Glutamatergic neuron (in vitro differentiated cells): Measurements from ENCODE around the gene ATG16L2. TPM values are rescaled to one million over a fixed set of nuclear protein-coding genes. Genes with fewer than 3 reads are reported as not detected.

ENCODE experiments used
- DNase-seq: peaks from one replicate; pipeline ENCODE4 v3.0.0; 2022
- H3K27ac Mint-ChIP-seq: one replicate; pipeline ENCODE4 v1.8.0; 2020; ENCODE audit warnings: mild to moderate bottlenecking, mixed read lengths, inconsistent platforms; ENCODE audit not compliant: unreplicated experiment
- H3K27me3 Mint-ChIP-seq: one replicate; pipeline ENCODE4 v1.8.0; 2020; ENCODE audit warnings: mild to moderate bottlenecking, moderate library complexity, mixed read lengths, inconsistent platforms; ENCODE audit not compliant: unreplicated experiment
- H3K36me3 Mint-ChIP-seq: one replicate; pipeline ENCODE4 v1.8.0; 2020; ENCODE audit warnings: mild to moderate bottlenecking, mixed read lengths, inconsistent platforms; ENCODE audit not compliant: unreplicated experiment
- H3K4me1 Mint-ChIP-seq: one replicate; pipeline ENCODE4 v1.8.0; 2020; ENCODE audit warnings: mild to moderate bottlenecking, low read depth, mixed read lengths, inconsistent platforms; ENCODE audit not compliant: unreplicated experiment
- H3K4me3 Mint-ChIP-seq: one replicate; pipeline ENCODE4 v1.8.0; 2020; ENCODE audit warnings: mild to moderate bottlenecking, mixed read lengths, inconsistent platforms; ENCODE audit not compliant: unreplicated experiment
- H3K9me3 Mint-ChIP-seq: one replicate; pipeline ENCODE4 v1.8.0; 2020; ENCODE audit warnings: mild to moderate bottlenecking, moderate library complexity, mixed read lengths, inconsistent platforms; ENCODE audit not compliant: unreplicated experiment
- CTCF ChIP-seq: fragments of 200-600 bp; sonication (generic); IDR thresholded peaks from one replicate; pipeline ENCODE4 v1.5.0; 2021; ENCODE audit not compliant: partially characterized antibody, unreplicated experiment
- total RNA-seq: library from RNA; stranded (reverse); fragmentation: NEBNext Ultra II Directional; extraction: Animal tissue kit (Norgen Biotek cat#: 25700); gene quantifications from one replicate; pipeline ENCODE4 v1.2.1, GENCODE V29; 2021; ENCODE audit not compliant: unreplicated experiment

The ATG16L2 gene
- total RNA-seq, 1 donor from 2014 or later: 6.9 TPM

DNA sequence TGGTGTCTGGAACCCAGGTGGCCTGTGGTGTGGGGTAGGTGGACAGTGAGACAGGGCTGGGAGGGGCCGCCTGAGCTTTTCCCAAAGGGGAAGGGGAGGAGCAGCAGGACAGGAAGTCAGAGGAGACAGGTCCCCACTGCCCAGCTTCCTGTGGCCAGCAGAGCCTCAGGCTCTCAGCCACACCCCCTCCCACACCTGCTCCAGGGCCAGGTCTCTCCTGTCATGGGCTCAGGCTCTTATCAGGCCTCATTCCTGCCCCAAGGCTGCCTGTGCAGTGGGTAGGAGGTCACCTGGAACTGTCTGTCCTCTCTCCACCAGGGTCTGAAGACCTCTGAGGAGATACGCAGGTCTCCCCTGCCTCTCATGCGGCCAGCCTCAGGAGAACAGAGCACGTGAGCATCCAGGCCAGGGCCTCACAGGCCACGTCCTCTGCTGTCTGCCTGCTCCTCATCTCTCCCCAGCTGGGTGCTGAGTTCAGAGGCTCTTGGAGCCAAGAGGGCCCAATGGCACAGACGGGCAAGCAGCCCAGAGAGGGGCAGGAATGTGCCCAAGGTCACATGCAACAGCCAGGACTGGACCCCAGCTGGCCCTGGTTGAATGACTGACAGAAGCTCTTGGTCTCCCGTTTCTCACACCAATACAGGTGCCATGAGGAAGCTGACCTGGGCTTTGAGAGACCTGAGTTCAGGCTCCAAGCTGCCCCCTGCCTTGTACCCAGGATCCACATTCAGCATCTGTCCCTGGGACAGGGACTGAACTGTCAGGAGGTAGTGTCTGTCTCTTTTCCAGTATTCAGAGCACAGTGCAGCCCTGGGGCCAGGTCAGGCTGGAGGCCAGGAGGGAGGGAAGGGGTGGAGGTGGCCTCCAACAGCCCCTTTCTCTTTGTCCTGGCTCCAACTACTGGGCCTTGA, 37.1 kb upstream of the ATG16L2 start:
- no peak for DNase-seq
- Mint-ChIP-seq H3K4me3 (no peak overlapping the region), H3K36me3 (no peaks in the 10 kb centered on the region), H3K27me3 (peaks cover 10% of the 10 kb centered on the region), H3K9me3 (peaks cover 7% of the 10 kb centered on the region), H3K4me1 (peaks cover 18% of the 10 kb centered on the region), H3K27ac (no peak overlapping the region)
- no peak for TF ChIP-seq CTCF

GRCh38 chr11:72777755-72778278, 36.4 kb upstream of the ATG16L2 start:
- no peak overlapping the region for H3K4me3 Mint-ChIP-seq
- DNase-seq: no peak
- no peak overlapping the region for H3K27ac Mint-ChIP-seq
- H3K4me1 Mint-ChIP-seq: peaks cover 14% of the 10 kb centered on the region
- peaks cover 6% of the 10 kb centered on the region for H3K9me3 Mint-ChIP-seq
- TF ChIP-seq CTCF: no peak
- no peaks in the 10 kb centered on the region for H3K36me3 Mint-ChIP-seq
- peaks cover 16% of the 10 kb centered on the region for H3K27me3 Mint-ChIP-seq

DNA sequence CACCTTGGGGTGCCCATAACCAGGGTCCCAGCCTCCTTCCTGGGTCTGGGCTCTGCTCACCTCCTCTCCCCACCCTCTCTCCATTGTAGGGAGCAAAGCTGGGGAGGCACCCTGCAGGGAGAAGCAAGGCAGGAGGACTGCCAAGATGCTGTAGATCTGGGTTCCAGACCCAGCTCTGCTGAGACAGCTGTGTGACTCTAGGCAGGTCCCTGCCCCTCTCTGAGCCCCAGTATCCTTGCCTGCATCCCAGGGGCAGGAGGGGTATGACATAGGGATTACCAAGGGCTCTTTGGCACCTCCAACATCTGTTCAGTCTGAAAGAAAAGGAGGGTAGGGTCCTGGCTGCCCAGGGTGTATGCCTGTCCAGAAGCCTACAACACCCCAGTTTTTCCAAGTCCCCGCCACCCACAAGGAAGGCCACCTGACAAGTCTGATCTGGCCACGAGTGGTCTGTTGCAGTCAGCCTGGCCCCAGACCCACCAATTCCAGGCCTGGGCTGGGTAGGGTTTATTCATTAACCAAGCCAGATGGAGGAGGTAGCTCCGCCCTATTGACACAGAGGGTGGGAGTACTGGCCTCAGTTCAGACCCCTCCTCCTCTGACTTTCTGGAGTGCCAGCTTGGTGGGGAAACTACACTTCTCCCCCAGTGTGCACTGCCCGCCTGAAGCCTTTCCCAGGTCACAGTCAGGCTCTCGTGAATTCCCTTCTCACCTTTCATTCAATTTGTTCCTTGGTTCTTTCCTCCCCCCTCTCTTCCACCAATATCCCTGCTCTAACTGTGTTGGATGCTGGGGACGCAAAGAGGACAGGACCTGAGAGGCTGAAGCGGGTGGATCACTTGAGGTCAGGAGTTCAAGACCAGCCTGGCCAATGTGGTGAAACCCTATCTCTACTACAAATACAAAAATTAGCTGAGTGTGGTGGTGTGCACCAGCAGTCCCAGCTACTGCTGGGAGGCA, 35.4 kb upstream of the ATG16L2 start:
- H3K9me3 Mint-ChIP-seq: peaks cover 6% of the 10 kb centered on the region
- no peaks in the 10 kb centered on the region for H3K36me3 Mint-ChIP-seq
- peaks cover 14% of the 10 kb centered on the region for H3K27me3 Mint-ChIP-seq
- peaks cover 12% of the 10 kb centered on the region for H3K4me1 Mint-ChIP-seq
- H3K4me3 Mint-ChIP-seq: no peak overlapping the region
- no peak for DNase-seq
- TF ChIP-seq CTCF: no peak
- H3K27ac Mint-ChIP-seq: no peak overlapping the region

DNA sequence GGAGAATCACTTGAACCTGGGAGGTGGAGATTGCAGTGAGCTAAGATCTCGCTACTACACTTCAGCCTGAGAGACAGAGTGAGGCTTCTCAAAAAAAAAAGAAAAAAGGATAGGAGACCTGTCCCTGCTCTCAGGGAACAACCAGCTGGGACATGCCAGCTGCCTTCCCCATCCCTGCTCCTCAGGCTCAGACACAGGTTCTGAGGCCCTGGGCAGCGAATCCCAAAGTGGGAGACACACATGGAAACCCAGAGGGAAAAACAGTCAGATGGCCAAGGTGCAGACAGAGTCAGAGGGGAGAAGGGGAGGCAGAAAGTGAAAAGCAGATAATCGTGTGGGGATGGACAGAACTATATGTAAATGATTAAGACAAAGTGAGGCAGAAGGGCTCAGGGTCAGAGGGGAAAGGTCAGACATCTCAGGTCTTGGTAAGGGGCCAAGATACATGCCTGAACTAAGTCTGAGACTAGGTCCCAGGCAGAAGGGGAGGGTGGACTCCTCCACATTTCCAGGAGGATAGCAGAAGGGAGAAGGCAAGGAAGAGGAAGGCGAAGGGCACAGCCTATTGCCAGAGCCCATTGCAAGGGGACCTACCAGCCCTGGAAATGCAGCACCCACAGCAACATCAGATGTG, 34.6 kb upstream of the ATG16L2 start:
- Mint-ChIP-seq H3K4me3 (peak overlapping the region; percentile 63), H3K27ac (peak overlapping the region; percentile 69), H3K4me1 (peaks cover 11% of the 10 kb centered on the region), H3K36me3 (no peaks in the 10 kb centered on the region), H3K9me3 (peaks cover 6% of the 10 kb centered on the region), H3K27me3 (peaks cover 13% of the 10 kb centered on the region)
- no peak for TF ChIP-seq CTCF
- no peak for DNase-seq
